HepG2 (cell line): ENCODE results near the gene HMBS. TPM values are rescaled to one million over a fixed set of nuclear protein-coding genes. Genes with fewer than 3 reads are reported as not detected.

Experiments
- ASH2L ChIP-seq: fragments of 300-600, 200-600 bp; sonication (generic); IDR thresholded peaks from 2 replicates; pipeline ENCODE4 v1.7.0; 2017; ENCODE audit warnings: low read depth, mild to moderate bottlenecking, moderate library complexity, mixed read lengths, low read length; ENCODE audit not compliant: insufficient read length
- BHLHE40 ChIP-seq: IDR thresholded peaks from 2 replicates; pipeline ENCODE4 v1.6.1; 2011; ENCODE audit warnings: low read length, improper control_type of control experiment
- CREM ChIP-seq, 2 experiments: sonication (generic) in 1 of 2; formaldehyde crosslinking in 1 of 2; IDR thresholded peaks; 2 replicates each; pipeline versions ENCODE4 v1.4.0 to v1.6.1; 2016 to 2020; ENCODE audit warnings: antibody characterized with exemption in 1 of 2, mild to moderate bottlenecking in 1 of 2, missing genetic modification reagents in 1 of 2
- ESRRA ChIP-seq: sonication (generic); formaldehyde crosslinking; IDR thresholded peaks from 2 replicates; pipeline ENCODE4 v1.5.1; 2020; ENCODE audit warnings: mild to moderate bottlenecking, low read depth, missing genetic modification reagents
- FOXA3 ChIP-seq: IDR thresholded peaks from 2 replicates; pipeline ENCODE4 v1.6.1; 2016; ENCODE audit warnings: missing genetic modification reagents, missing compliant biosample characterization
- NCOA1 ChIP-seq: sonication (generic); formaldehyde crosslinking; IDR thresholded peaks from 2 replicates; pipeline ENCODE4 v1.9.0; 2021; ENCODE audit warnings: missing genetic modification reagents
- NFYB ChIP-seq: sonication (generic); formaldehyde crosslinking; IDR thresholded peaks from 2 replicates; pipeline ENCODE4 v1.4.0; 2020; ENCODE audit warnings: missing genetic modification reagents
- NR3C1 ChIP-seq: sonication (generic); formaldehyde crosslinking; IDR thresholded peaks from 2 replicates; pipeline ENCODE4 v1.4.0; 2020; ENCODE audit warnings: missing genetic modification reagents
- PCBP1 ChIP-seq: fragments of 200-400 bp; formaldehyde crosslinking; IDR thresholded peaks from 2 replicates; pipeline ENCODE4 v1.6.1; 2017; ENCODE audit warnings: mild to moderate bottlenecking, low read depth, low read length, borderline replicate concordance
- POLR2AphosphoS5 ChIP-seq: IDR thresholded peaks from 2 replicates; pipeline ENCODE4 v1.6.1; 2012; ENCODE audit warnings: low read depth, low read length
- POLR2G ChIP-seq: fragments of 200-400 bp; formaldehyde crosslinking; IDR thresholded peaks from 2 replicates; pipeline ENCODE4 v1.6.1; 2018; ENCODE audit warnings: mild to moderate bottlenecking, low read depth, low read length, moderate library complexity
- RCOR2 ChIP-seq: IDR thresholded peaks from 2 replicates; pipeline ENCODE4 v1.6.1; 2016; ENCODE audit warnings: missing biosample characterization, missing genetic modification reagents
- ZBTB7A ChIP-seq: sonication (generic); formaldehyde crosslinking; IDR thresholded peaks from 2 replicates; pipeline ENCODE4 v1.8.0; 2022; ENCODE audit warnings: mild to moderate bottlenecking, missing genetic modification reagents
- ZNF234 ChIP-seq: sonication (generic); formaldehyde crosslinking; conservative IDR thresholded peaks from 2 replicates; pipeline ENCODE4 v1.5.1; 2020; ENCODE audit warnings: mild to moderate bottlenecking, missing genetic modification reagents
- ZNF33B ChIP-seq: sonication (generic); formaldehyde crosslinking; IDR thresholded peaks from 2 replicates; pipeline ENCODE4 v1.5.1; 2020; ENCODE audit warnings: mild to moderate bottlenecking, missing genetic modification reagents
- ZNF354B ChIP-seq: sonication (generic); formaldehyde crosslinking; IDR thresholded peaks from 2 replicates; pipeline ENCODE4 v1.8.0; 2022; ENCODE audit warnings: mild to moderate bottlenecking, missing genetic modification reagents
- ZNF382 ChIP-seq: sonication (generic); formaldehyde crosslinking; IDR thresholded peaks from 2 replicates; pipeline ENCODE4 v1.5.0; 2020; ENCODE audit warnings: missing genetic modification reagents, mild to moderate bottlenecking, borderline replicate concordance
- ZNF484 ChIP-seq: sonication (generic); formaldehyde crosslinking; IDR thresholded peaks from 2 replicates; pipeline ENCODE4 v1.5.1; 2020; ENCODE audit warnings: mild to moderate bottlenecking, low read depth, missing genetic modification reagents, borderline replicate concordance
- ZNF709 ChIP-seq: sonication (generic); formaldehyde crosslinking; IDR thresholded peaks from 2 replicates; pipeline ENCODE4 v1.5.0; 2020; ENCODE audit warnings: mild to moderate bottlenecking, missing genetic modification reagents
- ZNF737 ChIP-seq: sonication (generic); formaldehyde crosslinking; IDR thresholded peaks from 2 replicates; pipeline ENCODE4 v1.5.0; 2020; ENCODE audit warnings: missing genetic modification reagents, mild to moderate bottlenecking, borderline replicate concordance
- ZNF746 ChIP-seq: sonication (generic); formaldehyde crosslinking; IDR thresholded peaks from 2 replicates; pipeline ENCODE4 v1.8.0; 2022; ENCODE audit warnings: mild to moderate bottlenecking, missing genetic modification reagents
- ZNF749 ChIP-seq: sonication (generic); formaldehyde crosslinking; IDR thresholded peaks from 2 replicates; pipeline ENCODE4 v1.8.0; 2022; ENCODE audit warnings: mild to moderate bottlenecking, missing genetic modification reagents, moderate library complexity, borderline replicate concordance
- polyA plus RNA-seq, 8 experiments: library from polyadenylated mRNA; depleted of rRNA in 3 of 8; stranded (reverse) in 7 of 8; unstranded in 1 of 8; fragments of >200 nt; fragmentation: Illumina TruSeq in 4 of 8; extraction: Trizol in 4 of 8; gene quantifications; 2 replicates each; pipeline versions ENCODE4 v1.2.1 to v1.2.3, GENCODE V29; 2011 to 2016; ENCODE audit warnings: low read depth in 4 of 8, missing spikeins in 1 of 8, mixed read lengths in 1 of 8; ENCODE audit not compliant: insufficient read depth in 1 of 8
- total RNA-seq, 5 experiments: library from RNA; depleted of rRNA; stranded (reverse); fragments of >200 nt; fragmentation: Illumina TruSeq; extraction: Trizol; gene quantifications; 2 replicates each; pipeline ENCODE4 v1.2.3, GENCODE V29; 2016; ENCODE audit warnings: low read depth in 1 of 5
- TF ChIP-seq, protein P1 (sequence below): IDR thresholded peaks from 2 replicates; pipeline ENCODE4 v1.6.1; 2018; ENCODE audit warnings: missing genetic modification reagents
- TF ChIP-seq, protein P2 (sequence below): sonication (generic); formaldehyde crosslinking; IDR thresholded peaks from 2 replicates; pipeline ENCODE4 v1.9.0; 2021; ENCODE audit warnings: missing genetic modification reagents, borderline replicate concordance
- TF ChIP-seq, protein P3 (sequence below): sonication (generic); formaldehyde crosslinking; IDR thresholded peaks from 2 replicates; pipeline ENCODE4 v1.4.0; 2020; ENCODE audit warnings: mild to moderate bottlenecking, missing genetic modification reagents

Gene HMBS
- total and polyA plus RNA-seq, 2 of the 13 experiments (the other 11 are each of a cell fraction or from before 2014, with no cell fraction given) = 9.4 to 46.9 TPM

DNA sequence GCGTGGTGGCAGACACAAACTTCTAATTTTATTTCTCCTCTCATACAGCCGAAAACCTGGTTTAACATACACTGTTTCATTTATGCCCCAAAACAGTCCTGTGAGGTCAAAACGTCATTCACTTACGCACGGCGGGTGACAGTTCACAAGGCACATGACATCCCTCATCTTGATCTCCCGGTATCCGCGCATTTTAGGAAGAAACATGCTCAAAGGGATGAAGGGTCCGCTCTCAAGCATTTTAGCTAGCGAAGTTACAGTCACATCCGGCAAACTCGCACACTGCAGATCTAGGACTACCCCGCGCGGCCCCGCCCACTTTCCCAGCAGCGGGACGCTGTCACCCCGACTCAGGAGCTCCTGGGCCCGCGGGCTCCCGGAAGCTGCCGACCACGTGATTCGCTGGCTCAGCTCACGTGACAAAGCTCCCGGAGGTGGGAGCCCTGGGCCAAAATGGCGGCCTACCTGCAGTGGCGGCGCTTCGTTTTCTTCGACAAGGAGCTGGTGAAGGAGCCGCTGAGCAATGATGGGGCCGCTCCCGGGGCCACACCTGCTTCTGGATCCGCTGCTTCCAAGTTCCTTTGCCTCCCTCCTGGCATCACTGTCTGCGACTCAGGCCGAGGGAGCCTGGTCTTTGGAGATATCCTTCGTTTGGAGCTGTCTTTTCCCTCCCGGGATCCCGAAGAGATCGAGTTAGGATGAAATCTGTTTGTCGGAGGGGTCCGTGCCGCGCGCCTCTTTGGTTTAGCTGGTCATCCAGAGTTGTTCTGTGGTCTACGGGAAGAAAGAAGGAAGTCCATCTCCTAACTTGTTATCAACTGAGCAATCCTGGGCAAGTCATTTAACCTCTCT lies 17.1 kb upstream of the HMBS start, which contains the start of gene VPS11 (continued):
- TF ChIP-seq, protein P1, sequence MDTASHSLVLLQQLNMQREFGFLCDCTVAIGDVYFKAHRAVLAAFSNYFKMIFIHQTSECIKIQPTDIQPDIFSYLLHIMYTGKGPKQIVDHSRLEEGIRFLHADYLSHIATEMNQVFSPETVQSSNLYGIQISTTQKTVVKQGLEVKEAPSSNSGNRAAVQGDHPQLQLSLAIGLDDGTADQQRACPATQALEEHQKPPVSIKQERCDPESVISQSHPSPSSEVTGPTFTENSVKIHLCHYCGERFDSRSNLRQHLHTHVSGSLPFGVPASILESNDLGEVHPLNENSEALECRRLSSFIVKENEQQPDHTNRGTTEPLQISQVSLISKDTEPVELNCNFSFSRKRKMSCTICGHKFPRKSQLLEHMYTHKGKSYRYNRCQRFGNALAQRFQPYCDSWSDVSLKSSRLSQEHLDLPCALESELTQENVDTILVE (CRISPR knock-in tag) = peak; percentile 92
- TF ChIP-seq NR3C1 (CRISPR knock-in tag) = no peak
- TF ChIP-seq ZNF33B (CRISPR knock-in tag) = no peak
- peak; percentile 77 for TF ChIP-seq POLR2AphosphoS5
- no peak for TF ChIP-seq PCBP1
- peak; percentile 52; the same call in 1 of the 2 replicates for TF ChIP-seq CREM (IDR thresholded peaks at IDR 0.05)
- TF ChIP-seq CREM (CRISPR knock-in tag; IDR thresholded peaks at IDR 0.05) = no peak
- TF ChIP-seq ASH2L = peak; percentile 54
- peak; percentile 91 for TF ChIP-seq BHLHE40
- TF ChIP-seq NCOA1 (CRISPR knock-in tag) = no peak
- 0 out of 2 replicates have a peak, but pooled peaks have one; percentile 18 for TF ChIP-seq ZBTB7A (CRISPR knock-in tag)
- no peak for TF ChIP-seq ZNF737 (CRISPR knock-in tag)
- TF ChIP-seq ESRRA (CRISPR knock-in tag) = no peak
- TF ChIP-seq ZNF709 (CRISPR knock-in tag) = no peak; the same call in 1 of the 2 replicates
- no peak for TF ChIP-seq ZNF746 (CRISPR knock-in tag)
- TF ChIP-seq ZNF234 (CRISPR knock-in tag) = no peak
- TF ChIP-seq FOXA3 = peak; percentile 51
- TF ChIP-seq ZNF354B (CRISPR knock-in tag) = no peak
- TF ChIP-seq, protein P2, sequence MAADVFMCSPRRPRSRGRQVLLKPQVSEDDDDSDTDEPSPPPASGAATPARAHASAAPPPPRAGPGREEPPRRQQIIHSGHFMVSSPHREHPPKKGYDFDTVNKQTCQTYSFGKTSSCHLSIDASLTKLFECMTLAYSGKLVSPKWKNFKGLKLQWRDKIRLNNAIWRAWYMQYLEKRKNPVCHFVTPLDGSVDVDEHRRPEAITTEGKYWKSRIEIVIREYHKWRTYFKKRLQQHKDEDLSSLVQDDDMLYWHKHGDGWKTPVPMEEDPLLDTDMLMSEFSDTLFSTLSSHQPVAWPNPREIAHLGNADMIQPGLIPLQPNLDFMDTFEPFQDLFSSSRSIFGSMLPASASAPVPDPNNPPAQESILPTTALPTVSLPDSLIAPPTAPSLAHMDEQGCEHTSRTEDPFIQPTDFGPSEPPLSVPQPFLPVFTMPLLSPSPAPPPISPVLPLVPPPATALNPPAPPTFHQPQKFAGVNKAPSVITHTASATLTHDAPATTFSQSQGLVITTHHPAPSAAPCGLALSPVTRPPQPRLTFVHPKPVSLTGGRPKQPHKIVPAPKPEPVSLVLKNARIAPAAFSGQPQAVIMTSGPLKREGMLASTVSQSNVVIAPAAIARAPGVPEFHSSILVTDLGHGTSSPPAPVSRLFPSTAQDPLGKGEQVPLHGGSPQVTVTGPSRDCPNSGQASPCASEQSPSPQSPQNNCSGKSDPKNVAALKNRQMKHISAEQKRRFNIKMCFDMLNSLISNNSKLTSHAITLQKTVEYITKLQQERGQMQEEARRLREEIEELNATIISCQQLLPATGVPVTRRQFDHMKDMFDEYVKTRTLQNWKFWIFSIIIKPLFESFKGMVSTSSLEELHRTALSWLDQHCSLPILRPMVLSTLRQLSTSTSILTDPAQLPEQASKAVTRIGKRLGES (CRISPR knock-in tag) = no peak
- TF ChIP-seq NFYB = peak; percentile 70
- no peak for TF ChIP-seq ZNF484
- no peak for TF ChIP-seq RCOR2 (CRISPR knock-in tag)
- TF ChIP-seq, protein P3, sequence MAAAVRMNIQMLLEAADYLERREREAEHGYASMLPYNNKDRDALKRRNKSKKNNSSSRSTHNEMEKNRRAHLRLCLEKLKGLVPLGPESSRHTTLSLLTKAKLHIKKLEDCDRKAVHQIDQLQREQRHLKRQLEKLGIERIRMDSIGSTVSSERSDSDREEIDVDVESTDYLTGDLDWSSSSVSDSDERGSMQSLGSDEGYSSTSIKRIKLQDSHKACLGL (CRISPR knock-in tag) = 0 out of 2 replicates have a peak, but pooled peaks have one; percentile 80
- TF ChIP-seq POLR2G = peak; percentile 86
- no peak for TF ChIP-seq ZNF382
- TF ChIP-seq ZNF749 (CRISPR knock-in tag) = no peak
